Measurements from ENCODE around the gene ROBO4. TPM values are rescaled to one million over a fixed set of nuclear protein-coding genes. Genes with fewer than 3 reads are reported as not detected.

ROBO4 gene
- total RNA-seq, 1 experiment from 2014 or later: 0.69 TPM

DNA sequence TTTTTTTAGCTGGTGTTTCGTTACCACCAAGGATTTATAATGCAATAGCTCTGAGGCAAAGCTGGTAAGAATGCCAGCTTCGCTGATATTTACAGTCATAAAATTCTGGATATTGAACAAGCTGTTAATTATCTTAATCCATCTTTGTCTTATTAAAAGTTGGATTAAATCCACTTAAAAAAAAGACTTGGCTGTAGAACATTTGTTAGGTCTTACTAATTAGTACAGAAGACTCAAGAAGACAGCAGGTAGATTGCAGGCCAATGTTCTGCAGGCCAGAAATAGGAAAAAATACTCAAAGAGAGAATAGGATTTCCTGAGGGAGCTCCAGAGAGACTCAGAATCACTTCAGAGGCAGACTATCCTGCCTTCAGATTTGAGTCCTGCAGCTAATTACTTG, 7.5 kb downstream of the ROBO4 start:
- DNase-seq (ENCODE audit: low read depth): no peak

DNA sequence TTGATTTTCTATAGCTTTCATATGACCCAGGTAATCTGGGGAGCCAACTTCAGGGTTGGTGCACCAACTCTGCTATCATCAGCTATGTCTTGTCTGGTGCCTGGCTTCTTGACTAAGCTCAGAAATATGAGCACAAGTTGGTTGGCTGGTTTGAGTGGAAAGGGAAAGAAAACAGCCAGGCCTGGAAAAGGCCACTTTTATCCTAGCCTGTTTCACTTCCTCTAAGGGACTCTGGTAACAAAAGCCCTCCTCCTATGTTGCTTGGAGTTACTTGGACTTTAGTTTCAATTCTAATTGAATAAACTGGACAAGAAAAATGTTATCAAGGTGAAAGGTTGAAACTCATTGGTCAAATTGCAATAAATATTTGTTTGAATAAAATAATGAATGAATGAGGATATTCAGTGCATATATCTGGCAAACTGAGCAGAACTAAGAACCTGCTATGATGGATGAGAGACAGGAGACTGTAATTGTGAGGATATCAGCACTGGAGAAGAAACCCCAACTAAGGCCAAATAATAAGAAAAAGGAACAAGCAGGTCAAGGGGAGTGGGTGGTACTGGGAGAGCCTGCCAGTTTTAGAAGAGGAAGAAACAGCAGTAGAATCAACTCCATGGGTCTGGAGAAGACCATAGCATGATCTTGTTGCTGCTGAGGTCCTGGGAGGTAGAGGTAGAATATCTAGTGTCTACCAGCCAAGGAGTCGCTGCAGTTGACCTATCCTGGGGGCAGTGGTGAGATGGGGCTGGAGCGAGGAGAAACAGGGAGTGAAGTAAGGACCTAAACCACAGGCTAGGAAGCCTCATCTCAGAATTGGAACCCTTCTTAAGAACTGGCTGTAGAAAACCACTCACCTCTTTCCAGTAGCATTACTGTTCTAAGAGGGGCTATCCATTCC, 8.2 kb downstream of the ROBO4 start:
- DNase-seq (ENCODE audit: low read depth): no peak

DNA sequence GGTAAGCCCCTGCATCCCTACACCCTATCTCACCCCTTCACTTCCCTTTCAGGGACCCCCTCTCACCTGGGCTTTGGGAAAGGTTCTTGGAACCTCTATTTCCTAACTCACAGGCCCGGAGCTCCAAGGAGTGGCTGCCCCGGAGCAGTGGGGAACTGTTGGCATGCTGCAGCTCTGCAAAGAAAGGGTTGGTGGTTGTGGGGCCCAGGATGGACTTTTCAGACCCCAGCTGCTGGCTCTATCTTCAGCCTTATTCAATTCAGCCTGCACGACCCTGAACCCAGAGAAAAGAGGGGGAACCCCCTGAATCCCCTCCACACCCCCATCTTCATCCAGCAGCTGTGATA, 10.0 kb downstream of the ROBO4 start:
- no peak for DNase-seq (ENCODE audit: low read depth)

DNA sequence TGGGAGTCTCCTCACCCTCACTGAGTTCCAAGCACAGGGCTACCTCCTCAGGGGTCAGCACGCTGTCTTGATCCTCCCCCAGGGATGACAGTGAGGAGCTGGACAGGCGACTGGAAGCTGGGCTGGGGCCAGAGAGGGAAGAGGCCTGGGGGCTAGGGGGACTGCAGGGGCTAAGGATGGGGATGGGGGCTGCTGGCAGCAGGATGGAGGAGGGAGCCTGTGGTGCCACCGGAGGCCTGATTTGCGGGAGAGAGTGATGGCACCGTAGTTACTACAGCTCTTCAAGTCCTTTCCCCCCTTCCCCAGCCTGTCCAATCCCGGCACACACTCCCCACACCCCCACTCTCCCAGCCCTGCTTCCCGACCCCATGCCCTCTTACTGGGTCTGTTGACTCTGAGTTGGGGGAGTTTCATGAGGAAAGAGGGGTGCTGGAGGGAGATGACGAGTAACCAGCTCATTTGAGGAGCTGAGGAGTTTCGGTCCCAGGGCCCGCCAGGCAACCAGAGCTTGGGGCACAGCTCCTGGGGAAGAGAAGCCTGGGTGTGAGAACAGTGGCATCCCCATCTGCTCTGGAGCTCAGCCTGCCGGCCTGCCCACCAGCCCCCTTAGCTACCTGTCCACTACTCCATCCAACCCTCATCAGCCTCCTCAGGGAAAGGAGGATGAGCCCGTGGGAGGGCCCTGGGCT, 10.5 kb downstream of the ROBO4 start:
- DNase-seq (ENCODE audit: low read depth): no peak

DNA sequence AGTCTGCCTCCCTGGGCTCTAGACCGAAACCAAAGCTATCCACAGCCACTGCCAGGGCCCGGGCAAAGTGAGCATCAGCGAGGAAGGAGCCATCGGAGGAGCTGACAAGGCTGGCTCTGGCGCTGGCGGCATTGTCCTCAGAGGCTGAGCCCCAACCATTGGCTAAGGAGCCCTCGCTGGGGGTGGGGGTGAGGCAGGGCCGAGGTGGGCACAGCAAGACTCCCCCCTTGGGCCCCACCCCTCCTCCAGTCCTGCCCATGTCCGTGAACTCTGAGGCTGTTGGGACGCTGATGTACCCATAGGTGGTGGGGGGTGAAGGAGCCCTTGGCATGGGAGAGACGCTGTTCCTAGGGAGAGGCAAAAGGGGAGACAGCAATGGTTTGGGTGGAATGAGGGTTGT, 11.2 kb downstream of the ROBO4 start:
- no peak for DNase-seq (ENCODE audit: low read depth)

DNA sequence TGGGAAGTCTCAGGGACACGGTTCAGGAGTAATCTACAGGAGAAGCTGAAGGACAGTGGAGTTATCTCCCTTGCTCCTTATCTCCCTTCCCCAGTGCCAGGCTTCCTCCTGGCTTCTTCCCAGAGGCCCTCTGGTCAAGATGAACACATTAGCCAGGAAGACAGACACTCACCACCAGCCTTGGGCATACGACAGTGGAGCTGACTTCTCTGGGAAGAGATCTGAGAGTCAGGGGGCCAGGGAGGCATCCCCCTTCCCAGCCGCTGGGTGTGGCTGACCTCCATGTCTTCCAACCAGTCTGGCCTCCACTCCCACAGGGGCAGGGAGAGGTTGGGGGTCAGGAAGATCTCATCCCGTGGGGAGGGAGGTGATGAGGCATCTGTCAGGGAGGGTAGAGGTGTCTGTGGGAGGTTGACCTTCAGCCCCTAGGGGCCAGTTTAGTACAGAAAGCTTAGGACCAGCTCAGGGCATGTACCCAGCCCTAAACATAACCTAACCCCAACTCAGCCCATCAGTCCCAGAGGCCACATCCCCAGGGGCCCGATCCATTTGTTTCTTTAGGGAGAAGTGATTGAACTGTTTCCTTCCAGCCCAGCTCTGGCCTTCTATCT, 12.7 kb downstream of the ROBO4 start:
- no peak for DNase-seq (ENCODE audit: low read depth)

DNA sequence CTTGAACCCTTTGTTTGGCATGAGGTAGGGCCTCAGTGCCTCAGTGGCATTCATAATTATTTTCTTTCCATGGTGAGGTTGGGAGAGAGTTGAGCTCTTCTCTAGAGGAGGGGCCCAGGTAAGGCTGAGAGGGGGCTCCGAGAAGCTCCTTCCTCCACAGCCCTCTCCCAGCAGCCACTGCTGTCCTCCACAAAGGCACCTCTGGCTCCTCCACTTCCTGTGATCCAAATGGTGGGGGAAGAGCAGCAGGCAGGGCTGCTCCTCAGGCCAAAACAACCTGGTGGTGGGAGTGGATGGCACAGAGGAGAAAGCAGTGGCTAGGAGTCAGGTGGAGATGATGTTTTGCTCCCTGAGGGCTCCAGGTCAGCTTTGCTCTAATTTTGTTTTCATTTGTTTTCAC, 13.3 kb downstream of the ROBO4 start:
- DNase-seq (ENCODE audit: low read depth): no peak

DNA sequence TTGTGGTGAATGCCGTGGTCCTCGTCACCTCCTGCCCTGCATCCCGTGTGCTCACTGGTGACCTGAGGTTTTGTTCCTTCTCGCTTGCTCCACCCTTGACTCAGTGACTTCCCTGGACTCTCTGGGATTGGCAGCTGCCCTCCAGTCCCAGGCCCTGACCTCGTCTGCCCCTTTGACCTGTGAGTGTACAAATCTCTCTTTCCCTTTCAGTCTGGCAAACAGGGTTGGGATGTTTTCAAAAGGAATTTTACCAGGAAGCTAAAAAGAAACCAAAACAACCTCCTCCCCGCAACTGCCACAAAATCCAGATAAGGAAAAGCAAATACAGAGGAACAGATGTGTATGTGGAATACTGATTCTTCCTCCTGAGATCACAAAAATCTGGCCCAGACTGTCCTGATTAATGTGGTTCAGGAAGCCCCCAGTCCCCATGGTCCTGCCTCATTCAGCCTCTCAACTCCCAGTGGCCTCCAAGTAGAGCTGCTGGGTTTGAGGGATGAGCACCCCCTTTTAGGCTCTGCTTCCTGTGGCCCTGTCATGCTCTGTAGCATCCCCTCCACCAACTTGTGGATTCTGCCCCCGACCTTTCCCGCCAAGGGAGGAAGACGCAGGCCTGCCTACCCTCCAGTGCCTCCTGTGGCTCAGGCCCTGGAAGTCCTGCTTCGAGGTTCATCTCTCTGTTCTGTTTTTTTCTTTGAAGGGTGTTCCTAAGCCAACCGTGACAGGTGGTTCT, 15.2 kb downstream of the ROBO4 start:
- DNase-seq (ENCODE audit: low read depth): no peak

DNA sequence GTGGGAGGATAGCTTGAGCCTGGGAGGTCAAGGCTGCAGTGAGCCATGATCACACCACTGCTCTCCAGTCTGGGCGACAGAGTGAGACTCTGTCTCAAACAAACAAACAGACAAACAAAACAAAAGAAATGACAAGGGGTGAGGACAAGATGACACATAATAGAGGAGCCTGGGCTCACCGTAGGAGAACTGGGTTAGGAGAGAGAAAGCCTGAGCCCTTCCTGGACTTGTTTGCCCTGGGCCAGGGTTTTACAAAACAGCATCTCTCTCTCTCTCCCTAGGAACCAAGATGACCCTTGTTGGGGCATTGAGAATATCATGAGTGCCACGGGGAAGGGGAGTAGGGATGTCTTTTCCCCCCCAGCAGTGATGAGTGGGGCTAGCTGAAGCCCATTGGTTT, 16.7 kb downstream of the ROBO4 start:
- no peak for DNase-seq (ENCODE audit: low read depth)

DNA sequence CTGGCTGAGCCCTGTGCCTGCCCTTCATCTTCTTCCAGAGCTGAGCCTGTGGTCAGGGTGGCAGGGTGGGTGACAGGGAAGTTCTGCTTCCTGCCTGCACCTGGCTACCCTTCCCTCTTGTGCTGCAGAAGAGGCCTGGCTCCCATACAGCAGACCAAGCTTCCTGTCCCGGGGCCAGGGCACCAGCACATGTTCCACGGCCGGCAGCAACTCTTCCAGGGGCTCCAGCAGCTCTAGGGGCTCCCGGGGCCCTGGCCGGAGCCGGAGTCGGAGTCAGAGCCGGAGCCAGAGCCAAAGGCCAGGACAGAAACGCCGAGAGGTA, 17.4 kb downstream of the ROBO4 start:
- DNase-seq (ENCODE audit: low read depth): no peak

DNA sequence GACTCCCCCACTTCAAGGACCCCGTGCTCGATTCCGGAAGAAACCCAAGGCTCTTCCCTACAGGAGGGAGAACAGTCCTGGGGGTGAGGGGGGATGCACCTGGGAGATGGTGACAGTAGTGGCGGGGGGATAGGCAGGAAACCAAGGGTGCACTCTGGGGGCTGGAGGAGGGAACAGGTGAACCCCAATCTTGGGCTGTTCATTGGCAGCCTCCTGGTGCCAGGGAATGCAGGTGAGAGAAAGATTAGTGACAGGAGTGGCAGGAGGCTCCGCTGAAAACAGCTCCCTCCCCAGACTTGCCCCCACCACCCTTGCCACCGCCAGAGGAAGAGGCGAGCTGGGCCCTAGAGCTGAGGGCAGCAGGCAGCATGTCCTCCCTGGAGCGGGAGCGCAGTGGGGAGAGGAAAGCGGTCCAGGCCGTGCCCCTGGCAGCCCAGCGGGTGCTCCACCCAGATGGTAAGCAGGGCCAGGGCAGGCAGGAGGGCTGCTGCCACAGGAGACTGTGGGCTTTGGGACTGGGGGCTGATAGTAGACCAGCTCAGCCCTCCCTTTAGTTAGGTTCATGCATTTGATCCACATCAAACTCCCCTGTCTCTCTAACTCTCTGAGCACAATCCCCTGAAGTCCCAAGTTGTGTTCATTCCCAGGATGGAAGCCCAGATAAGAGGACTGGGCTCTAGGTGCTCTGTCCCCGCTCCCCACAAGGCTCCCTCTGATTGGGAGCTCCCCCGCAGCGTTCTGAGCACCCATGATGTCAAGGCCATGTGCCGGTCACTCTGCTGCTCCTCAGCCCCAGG, 18.0 kb downstream of the ROBO4 start:
- no peak for DNase-seq (ENCODE audit: low read depth)

DNA sequence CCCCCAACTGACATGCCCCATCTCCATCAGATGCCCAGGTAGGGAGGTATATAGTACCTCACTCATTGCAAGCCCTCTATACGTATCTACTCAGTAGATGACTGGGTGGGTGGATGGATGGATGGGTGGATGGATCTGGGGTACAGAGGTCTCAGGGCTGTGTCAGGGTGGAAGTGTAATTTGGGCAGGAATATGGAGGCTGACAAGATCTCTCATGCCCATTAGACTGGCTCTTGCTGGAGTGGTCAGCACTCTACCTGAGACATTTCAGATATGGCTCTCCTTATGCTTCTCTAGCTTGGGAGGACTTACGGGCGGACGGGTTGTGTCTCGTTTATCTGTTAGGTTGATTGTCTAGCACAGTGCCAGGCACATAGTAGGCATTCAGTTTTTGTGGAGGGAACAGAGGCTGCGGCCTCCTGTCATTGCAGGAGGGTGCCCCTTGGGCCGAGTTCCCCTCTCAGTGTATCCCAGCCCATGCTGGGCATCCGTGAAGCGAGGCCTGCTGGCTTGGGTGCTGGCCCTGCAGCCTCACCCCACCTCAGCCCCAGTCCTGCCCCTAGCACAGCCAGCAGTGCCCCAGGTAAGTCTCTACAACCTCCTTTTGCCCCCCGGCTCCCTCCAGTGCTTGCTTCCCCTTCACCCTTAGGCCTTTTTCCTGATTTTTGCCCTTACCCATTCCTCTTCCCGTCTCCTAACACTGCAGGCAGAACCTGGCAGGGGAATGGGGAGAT, 18.7 kb downstream of the ROBO4 start:
- no peak for DNase-seq (ENCODE audit: low read depth)

DNA sequence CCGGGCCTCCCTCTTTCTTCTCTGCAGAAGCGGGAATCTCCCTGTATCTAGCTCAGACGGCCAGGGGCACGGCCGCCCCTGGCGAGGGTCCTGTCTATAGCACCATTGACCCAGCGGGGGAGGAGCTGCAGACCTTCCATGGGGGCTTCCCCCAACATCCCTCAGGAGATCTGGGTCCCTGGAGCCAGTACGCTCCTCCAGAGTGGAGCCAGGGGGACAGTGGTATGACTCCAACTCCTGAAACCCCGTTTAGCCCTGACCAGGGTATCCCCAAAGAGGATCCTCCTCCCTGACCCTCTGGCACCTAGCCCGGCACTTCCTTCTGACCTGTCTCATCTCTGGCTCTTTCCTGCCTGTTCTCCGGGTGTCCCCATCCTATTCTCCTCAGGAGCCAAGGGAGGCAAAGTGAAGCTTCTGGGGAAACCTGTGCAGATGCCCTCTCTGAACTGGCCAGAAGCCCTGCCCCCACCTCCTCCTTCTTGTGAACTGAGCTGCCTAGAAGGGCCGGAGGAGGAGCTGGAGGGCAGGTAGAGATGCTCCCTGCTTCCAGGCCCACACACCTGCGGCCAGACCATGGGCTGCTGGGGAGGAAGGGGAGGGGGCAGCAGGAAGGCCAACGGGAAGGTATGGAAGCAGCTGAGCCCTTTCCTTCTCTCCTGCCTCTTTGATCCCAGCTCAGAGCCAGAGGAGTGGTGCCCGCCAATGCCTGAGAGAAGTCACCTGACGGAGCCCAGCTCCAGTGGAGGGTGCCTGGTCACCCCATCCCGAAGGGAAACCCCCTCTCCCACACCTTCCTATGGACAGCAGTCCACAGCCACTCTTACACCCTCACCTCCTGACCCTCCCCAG, 19.5 kb downstream of the ROBO4 start:
- no peak for DNase-seq (ENCODE audit: low read depth)

DNA sequence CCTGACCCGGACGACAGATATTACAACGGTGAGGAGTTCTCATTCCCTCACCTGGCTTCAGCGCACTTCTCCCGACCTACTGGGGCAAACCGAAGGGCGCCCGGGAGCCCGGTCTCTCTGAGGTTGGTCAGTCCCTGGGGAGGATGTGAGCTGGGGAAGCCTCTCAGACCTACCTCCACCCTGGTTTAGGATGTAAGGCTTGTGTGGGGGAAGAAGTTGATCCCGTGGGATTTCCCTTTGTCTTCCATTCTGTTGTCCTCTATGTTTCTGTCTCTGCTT, 20.1 kb downstream of the ROBO4 start:
- no peak for DNase-seq (ENCODE audit: low read depth)

DNA sequence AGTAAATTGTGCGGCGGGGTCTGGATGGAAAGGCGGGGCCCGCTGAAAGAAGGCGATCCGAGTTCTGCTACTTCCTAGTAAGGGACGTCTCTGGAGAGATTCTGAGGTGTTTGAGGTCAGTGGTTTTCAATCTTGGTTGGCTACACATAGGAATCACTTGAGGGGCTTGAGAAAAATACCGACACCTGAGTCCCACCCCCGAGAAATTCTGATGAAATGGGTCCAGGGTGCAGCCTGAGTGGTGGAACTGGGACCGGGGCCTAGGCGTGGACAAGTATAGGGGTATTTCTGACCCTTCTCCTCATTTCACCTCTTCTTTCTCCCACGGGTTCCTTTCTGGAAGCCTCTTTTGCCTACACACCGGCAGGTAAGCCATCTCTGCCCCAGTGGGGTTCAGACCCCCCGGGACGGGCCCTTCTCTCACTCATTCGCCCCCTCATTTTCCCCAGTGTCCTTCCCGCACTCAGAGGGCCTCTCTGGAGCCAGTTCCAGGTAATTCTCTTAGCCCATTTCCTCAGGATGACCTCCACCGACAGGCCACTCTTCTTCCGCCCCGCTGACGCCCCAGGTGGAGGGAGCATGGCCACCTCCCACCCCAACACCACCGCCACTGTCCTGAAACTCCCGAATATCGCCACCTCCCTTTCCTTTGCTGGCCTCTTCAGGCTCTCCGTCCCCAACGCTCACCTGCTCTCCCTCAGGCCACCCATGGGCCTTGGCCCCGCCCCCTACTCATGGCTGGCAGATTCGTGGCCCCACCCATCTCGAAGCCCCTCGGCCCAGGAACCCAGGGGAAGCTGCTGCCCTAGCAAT, 20.6 kb downstream of the ROBO4 start:
- DNase-seq (ENCODE audit: low read depth): no peak

DNA sequence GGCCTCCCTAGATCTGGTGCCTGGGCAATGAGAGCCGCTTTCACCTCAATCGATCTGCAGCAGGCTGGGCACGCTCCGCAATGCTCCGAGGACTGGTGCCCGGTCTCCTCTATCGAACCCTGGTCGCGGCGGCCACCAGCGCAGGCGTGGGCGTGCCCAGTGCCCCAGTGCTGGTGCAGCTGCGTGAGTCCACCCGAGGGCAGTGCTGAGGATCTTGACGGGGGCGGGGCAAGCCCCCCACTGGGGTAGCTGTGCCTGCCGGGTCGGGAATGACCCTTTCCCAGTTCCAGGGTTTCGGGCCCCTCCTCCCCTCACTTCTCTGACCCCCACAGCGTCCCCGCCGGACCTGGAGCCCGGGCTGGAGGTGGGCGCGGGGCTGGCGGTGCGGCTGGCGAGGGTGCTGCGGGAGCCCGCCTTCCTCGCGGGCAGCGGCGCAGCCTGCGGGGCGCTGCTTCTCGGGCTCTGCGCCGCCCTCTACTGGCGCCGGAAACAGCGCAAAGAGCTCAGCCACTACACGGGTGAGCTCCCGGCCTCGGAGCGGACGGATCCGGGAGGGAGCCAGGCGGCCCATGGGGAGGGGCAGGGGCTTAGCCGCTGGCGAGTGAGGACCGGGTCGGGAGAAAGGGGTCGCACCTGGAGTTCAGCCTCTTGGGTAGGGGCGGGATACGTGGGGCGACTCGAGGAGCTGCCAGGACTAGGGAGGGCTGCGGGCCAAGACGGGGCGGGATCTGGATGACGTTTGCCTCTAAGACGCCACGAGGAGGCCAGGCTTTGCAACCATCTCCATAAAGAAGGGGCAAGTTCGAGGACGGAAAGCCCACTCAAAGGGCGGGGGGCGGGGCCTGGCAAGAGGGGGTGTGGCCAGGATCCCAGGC, 21.5 kb downstream of the ROBO4 start:
- peak; percentile 95 for DNase-seq (ENCODE audit: low read depth)

DNA sequence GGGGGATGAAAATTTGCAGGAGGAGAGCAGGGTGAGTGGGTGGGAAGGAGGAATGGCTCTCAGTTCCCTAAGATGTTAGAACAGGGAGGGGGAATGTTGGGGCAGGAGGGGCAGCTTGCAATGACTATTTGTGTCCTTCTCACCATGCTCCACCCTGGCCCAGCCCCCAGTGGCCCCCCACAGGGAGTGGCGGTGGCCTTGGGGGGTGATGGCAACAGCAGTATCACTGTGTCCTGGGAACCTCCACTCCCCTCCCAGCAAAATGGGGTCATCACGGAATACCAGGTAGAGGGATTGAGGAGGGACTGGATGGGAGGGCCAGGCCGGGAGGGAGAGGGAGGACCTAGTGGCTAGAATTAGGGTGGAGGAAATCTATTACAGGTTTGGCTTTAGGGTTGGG, 22.3 kb downstream of the ROBO4 start:
- no peak for DNase-seq (ENCODE audit: low read depth)

DNA sequence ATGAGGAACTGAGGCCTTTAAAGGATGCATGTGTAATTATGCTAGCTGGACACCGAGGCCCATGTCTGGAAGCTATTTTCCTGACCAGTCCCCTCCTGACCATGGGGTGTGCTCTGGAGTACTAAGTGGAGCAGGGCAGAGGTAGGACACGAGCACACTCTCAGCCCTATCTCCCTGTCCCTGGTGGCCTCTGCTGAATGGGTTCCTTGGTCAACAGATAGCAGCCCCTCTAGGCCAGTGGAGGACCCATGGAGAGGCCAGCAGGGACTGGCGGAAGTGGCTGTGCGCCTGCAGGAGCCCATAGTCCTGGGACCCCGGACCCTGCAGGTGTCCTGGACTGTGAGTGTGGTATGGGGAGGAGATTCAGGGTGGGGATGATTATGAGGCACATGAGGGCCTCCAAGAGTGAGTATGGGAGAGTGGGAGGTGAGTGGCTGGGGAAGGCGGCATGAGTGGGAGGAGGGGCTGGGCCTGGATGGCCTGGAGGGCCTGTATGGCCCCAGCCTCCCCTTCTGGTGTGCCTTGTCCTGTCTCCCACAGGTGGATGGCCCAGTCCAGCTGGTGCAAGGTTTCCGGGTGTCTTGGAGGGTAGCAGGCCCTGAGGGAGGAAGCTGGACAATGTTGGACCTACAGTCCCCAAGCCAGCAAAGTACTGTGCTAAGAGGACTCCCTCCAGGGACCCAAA, 23.0 kb downstream of the ROBO4 start:
- DNase-seq (ENCODE audit: low read depth): no peak

All from Daoy (cell line).